Middle frontal gyrus (tissue), 1 donor: Measurements from ENCODE around the gene NUDT2.
"Not testable (repeated sequence)": the region's sequence is repeated elsewhere in the genome, so short reads cannot be mapped to it uniquely, and the experiment has no call there.

Source experiments
- DNase-seq: peaks from one replicate; pipeline ENCODE4 v3.0.0-alpha.2; 2015; ENCODE audit warnings: low spot score; ENCODE audit errors: extremely low spot score

Gene NUDT2

DNA sequence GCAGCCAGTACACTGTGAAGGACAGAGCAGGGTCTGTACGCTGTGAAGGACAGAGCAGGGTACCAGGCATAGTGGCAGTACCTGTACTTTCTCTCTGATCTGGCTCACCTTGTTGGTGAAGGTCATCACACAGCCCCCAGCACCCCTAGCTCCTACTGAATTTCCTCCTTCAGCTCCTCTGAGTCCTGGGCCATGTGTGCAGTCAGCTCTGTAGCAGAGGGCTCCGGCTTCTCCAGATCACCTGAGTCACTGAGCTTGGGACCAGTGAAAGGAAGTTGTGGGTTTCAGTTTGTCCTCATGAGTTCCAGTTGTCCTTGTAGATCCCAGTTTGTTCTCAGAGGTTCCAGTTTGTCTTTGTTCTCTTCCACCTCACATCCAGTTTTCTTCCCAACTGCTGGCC is 5.5 kb downstream of the NUDT2 start:
- DNase-seq, result no peak

DNA sequence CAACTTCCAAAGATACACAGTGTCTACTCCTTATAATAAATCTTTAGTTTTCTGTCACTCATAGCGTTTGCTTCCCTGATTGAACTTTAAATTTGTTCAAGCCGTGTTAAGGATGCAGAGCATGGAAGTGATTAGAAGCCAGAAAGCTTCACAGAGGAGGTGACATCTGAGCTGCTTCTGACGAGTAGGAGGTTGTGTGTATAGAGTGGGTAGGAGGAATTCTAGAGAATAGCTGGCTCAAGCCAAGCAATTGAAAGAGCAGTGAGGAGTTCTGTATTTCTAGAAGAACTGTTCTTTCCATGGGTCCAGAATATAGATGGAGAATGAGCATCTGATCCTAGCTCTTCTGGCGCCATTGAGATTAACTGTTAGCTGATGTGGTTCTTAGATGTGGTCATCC is 6.0 kb downstream of the NUDT2 start:
- peak; percentile 56 for DNase-seq

DNA sequence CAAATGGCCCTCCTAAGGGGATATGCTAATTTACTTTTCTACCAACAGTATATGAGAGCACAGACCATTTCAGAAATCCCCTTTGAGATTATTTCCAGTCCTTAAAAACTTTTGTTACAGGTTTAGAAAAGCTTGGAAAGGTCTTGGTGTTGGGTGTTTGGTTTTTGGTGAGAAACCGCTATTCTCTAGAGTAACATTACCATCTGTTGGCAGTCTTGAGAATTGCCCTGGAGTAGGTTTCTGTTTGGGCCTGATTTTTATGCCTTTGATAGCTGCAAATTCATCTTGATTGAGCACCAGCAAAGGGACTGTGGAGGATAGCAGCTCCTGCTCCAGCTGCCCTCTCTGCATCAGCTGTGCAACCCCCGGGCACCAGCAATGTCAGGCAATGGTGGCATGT is 8.0 kb downstream of the NUDT2 start:
- DNase-seq, result no peak

DNA sequence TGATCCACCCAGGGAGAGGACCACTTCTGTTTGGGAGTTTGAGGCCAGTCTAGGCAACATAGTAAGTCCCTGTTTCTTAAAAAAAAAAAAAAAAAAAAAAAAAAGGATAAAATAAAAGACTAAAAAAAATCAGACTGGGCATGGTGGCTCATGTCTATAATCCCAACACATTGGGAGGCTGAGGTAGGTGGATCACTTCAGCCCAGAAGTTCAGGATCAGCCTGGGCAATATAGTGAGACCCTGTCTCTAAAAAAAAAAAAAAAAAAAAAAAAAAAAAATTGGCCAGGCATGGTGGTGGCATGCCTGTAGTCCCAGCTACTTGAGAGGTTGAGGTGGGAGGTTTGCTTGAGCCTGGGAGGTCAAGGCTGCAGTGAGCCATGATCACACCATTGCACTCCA is 8.7 kb downstream of the NUDT2 start:
- not testable (repeated sequence) for DNase-seq

DNA sequence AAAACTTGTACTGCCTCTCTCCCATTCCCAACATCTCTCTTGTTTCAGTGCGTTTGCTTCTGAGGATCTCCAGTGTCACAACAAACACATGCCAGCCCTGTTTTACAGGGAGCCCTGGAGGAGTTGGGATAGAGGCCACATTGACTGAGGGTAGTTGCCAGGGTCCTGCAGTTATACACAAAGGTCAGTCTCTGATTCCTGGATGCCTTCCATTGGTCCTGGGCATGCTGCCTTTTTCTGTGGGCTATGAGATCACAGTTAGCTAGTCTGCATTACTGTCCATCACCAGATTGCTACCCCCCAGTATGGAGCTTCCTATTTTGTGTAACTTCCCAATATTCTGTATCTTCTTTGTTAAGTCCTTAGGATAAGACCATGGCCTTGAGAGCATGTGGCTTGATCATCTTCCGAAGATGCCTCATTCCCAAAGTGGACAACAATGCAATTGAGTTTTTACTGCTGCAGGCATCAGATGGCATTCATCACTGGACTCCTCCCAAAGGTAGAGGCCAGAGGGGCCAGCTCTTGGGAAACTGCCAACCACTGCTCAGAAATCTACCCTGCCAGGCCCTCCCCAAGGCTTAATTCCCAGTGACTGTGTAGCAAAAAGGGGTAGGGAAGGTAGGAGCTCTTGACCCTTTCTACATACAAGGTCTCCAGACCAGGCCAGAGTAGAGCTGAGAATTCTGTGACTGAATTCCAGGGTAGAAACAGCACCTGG is 9.5 kb downstream of the NUDT2 start:
- DNase-seq, result no peak

DNA sequence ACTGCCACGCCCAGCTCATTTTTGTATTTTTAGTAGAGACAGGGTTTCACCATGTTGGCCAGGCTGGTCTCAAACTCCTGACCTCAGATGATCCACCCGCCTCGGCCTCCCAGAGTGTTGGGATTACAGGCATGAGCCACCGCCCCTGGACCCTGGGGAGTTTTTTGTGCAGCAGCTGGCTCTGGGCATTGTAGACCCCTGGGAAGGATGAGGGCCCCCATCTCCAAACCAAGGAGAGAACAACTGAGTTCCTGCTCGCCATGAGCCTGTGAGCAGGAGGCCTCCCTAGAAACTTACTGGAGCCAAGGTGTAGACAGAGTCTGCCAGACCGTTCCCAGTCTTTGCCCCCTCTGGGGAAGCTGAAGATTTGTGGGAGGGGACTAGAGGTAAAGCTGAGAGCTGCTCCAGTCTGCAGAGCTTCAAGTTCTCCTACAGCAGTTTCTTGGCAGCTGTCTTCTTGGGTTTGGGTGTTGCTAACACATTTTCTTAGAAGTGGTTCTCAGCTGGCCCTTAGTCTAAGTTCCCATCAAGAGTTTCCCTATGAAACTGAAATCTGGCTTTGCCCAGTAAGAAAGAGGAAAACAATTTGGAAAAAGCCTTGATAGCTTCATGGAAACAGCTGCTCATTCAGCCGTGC is 12.4 kb downstream of the NUDT2 start:
- DNase-seq, result no peak

DNA sequence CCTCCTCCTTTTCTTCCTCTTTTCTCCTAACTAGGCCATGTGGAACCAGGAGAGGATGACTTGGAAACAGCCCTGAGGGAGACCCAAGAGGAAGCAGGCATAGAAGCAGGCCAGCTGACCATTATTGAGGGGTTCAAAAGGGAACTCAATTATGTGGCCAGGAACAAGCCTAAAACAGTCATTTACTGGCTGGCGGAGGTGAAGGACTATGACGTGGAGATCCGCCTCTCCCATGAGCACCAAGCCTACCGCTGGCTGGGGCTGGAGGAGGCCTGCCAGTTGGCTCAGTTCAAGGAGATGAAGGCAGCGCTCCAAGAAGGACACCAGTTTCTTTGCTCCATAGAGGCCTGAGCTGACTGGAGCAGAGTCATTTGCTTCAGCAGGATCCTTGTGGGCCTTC is 13.7 kb downstream of the NUDT2 start:
- peak; percentile 46 for DNase-seq

DNA sequence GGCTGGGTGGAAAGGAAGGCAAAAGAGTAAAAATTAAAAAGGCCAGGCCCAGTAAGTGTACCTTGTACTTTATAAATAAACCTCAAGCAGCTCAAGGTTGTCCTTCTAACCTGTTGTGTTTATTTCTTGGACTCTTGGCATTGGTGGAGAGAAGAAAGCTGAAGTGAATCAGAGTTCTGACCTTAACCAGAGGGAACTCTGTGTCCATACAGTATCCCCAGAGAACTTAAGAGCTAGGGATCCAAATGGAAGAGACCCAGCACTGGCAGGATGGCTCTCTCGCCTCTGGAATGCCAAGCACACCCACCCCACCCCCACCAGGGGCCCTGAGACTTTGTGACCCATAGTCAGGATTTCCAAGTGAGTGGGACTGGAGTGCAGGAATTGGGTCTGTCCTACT is 14.2 kb downstream of the NUDT2 start:
- DNase-seq, result no peak

DNA sequence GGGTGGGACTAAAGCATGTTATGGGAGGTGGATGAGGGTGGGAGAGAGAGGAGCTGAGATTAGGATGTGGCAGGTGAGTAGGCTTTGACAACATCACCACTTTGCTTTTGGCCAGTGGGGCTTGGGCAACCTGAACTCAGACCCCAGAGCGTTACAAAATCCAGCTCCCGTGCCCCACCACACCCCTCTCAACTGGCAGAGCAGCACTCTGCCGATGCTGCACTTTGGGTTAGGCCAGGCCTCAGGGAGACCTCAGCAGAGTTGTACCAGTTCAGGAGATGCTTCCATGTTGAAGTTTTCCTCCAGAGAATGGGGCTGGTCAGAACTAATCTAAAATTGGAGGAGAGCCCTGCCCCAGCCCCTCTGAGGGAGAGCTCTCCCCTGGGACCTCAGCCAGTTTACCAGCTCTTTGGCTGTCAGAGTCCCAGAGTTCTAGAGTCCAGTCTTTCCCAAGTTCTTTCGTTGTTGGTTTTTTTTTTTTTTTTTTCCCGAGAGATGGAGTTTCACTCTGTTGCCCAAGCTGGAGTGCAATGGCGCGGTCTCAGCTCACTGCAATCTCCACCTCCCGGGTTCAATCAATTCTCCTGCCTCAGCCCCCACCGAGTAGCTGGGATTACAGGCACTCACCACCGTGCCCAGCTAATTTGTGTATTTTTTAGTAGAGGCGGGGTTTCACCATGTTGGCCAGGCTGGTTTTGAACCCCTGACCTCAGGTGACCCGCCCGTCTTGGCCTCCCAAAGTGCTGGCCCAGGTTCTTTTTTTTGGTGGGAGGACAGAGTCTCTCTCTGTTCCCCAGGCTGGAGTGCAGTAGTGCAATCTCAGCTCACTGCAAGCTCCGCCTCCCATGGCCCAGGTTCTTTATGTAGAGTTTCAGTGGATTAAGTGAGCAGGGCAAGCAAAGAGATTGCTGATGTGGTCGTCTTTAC is 17.8 kb downstream of the NUDT2 start:
- no peak for DNase-seq

DNA sequence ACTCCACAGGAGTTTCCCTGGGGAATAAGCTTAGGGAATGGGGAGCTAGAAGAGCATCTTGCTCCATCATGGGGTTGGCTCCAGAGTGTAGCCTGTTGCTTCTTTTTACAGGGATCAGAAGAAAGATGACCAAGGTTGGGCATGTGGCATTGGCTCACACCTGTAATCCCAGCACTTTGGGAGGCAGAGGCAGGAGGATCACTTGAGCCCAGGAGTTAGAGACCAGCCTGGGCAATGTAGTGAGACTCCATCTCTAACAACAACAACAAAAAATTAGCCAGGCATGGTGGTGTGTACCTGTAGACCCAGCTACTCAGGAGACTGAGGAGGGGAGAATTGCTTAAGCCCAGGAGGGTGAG is 18.4 kb downstream of the NUDT2 start:
- no peak for DNase-seq

DNA sequence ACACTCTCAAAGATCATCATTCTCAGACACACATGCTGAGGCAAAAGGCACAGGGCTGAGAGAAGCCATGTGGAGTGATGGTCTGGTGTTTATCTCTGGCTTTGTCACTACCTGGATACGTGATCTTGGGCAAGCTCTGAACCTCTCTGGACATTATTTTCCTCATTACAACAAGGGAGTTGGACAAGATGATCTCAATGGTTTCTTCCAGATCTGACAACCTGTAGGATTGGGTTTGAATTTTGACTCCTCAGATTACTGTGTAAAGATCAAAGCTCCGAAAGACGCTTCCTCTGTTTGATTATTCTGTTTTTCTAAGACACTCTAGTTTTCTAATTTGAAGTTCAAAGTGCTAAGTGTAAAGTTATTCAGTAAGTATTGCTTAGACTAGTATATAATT is 20.0 kb downstream of the NUDT2 start:
- DNase-seq, result no peak

DNA sequence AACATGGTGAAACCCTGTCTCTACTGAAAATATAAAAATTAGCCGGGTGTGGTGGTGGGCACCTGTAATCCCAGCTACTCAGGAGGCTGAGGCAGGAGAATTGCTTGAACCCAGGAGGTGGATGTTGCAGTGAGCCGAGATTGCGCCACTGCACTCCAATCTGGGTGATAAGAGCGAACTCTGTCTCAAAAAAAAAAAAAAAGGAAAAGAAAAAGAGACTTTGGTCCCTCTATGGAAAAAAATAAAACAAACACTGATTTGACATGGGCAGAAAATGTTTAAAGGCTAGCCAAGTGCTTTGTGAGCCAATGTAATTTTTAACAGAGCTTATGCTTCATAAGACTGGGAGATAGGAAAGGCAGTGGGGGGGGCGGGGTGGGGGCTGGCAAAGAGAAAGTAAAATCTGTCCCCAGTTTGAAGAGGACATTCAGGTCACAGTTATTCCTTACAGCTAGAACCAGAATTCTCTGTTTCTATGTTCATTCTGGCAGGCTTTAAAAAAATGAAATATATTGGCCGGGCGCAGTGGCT is 22.8 kb downstream of the NUDT2 start:
- not testable (repeated sequence) for DNase-seq

DNA sequence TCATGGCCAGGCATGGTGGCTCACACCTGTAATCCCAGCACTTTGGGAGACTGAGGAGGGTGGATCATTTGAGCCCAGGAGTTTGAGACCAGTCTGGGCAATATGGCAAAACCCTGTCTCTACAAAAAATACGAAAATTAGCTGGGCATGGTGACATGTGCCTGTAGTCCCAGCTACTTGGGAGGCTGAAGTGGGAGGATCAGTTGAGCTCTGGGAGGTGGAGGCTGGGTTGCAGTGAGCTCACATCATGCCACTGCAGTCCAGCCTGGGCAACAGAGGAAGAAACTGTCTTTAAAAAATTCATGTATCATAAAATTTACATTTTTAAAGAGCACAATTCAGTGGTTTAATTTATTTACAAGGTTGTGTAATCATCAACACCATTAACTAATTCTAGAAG is 23.6 kb downstream of the NUDT2 start:
- not testable (repeated sequence) for DNase-seq

DNA sequence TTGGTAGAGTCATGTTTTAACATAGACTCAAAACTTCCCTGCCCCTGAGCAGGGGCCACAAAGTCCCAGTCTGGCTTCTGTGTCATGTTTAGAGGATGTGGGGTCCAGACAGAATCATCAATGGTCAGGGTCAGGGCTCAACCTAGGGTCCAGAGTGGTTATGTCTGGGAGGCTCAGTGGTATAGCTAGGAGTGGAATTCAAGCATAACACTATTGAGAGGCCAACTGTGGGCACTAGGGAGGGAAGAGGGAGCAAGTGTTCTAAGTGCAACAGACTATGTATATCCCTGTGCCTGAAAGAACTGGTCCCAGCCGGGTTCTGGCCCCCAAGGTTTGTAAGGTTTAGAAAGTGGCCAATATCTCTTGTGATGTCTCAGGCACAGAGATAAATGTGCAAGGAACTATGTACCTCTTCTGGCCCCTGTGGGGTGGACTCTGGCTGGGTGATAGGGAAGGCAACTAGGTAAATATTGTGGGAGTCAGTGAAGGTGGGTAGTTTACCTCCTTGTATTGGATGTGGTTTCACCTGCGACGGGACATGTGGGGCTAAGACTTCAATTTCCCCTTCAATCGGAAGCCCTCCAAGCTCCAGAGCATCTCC is 33.3 kb downstream of the NUDT2 start:
- no peak for DNase-seq

DNA sequence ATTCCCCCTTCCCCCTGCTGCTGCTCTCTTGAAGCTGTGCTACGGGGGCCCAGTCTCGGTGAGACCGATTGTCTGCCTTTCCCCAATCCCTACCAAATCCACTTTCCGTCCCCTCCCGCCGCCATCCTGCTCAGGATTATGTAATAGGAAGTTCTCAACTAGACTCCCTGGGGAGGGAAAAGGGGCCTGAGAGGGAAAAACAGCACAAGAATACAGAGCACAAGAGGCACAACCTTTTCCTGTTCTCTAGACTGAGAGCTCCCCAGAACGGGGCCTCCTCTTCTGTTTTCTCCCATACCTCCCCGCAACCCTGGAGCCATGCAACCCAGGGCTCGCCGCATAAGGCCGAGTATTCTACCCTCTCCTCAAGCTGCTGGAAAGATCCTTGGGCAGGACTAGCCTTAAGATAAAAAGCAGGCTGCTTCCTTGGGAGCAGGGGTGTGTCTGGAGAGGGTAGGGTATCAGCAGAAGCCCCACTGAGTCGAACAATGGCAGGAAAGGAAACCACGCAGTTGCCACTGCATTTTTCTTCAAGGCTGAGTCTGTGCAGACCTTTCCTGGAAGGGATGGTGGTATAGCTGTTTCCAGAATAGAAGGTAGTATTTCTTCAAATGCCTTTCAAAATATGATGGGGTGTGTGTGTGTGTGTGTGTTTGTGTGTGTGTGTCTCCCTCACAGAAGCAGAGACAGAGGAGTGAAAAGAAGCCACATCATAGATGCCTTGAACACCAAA is 34.4 kb downstream of the NUDT2 start:
- no peak for DNase-seq

DNA sequence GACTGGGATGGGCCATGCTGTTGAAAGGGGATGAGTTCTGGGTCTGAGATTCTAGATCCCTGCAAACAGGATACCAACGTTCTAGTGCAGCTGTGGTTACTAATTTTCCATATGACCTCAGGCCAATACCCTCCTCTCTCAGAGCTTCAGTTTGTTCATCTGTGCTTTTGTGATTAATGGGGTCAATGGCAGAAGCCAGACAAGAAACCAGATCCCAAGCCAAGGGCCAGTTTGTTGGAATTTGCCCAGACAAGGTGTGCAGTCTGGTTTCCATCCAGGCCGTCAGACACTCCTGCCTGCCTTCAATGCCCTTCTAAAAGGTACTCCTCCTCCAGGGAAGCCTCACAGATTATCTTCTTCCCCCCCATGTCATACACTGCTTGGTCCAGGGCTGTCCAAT is 35.9 kb downstream of the NUDT2 start:
- DNase-seq, result no peak

DNA sequence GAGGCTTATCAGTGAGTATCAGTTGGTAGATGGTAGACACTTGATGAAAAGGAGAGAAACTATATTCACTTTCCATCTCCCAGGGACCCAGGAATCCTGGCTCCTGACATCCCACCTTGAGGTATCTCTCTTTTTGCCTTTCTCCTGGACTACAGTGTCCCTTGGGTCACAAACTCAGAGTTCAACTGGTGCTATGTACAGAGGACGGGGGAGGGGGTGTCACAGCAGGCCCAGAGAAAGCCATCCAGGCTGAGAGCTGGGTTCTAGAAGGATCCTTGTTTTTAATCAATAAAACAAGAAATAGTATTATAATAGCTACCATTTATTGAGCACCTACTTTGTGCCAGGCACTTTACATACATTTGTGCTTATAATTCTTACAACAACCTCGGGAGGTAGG is 37.0 kb downstream of the NUDT2 start:
- no peak for DNase-seq

DNA sequence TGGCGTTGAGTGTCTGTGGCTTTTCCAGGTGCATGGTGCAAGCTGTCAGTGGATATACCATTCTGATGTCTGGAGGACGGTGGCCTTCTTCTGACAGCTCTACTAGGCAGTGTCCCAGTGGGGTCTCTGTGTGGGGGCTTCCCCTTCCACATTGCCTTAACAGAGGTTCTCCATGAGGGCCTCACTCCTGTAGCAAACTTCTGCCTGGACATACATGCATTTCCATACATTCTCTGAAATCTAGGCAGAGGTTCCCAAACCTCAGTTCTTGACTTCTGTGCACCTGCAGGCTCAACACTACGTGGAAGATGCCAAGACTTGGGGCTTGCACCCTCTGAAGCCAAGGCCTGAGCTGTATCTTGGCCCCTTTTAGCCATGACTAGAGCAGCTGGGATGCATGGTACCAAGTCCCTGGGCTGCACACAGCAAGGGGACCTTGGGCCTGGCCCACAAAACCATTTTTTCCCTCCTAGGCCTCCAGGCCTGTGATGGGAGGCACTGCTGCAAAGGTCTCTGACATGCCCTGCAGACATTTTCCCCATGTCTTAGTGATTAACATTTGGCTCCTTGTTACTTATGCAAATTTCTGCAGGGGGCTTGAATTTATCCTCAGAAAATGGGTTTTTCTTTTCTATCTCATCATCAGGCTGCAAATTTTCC is 38.5 kb downstream of the NUDT2 start:
- DNase-seq, result not testable (repeated sequence)

DNA sequence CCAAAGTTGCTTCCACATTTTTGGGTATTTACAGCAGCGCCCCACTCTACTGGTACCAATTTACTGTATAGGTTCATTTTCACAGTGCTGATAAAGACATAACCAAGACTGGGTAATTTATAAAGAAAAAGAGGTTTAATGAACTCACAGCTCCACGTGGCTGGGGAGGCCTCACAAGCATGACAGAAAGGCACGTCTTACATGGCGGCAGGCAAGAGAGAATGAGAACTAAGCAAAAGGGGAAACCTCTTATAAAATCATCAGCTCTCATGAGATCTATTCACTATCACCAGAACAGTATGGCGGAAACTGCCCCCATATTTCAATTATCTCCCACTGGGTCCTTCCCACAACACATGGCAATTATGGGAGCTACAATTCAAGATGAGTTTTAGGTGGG is 39.4 kb downstream of the NUDT2 start:
- DNase-seq, result not testable (repeated sequence)

DNA sequence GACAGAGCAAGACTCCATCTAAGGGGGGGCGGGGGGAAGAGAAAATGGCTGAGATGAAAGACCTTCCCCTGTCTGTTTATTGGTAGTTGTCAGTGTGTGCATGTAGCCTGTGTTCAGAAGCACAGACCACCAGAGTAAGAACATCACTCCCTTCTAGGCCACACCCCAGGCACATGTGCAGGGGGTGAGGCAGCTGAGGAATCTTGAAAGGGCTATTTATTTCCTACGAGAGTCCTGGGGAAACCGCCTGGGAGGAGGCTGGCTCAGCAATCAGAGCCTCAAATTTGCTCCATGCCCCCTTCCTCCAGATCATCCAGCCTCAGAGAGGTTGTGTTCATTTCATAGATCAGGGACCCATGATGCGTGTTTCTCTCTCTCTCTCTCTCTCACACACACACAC is 40.3 kb downstream of the NUDT2 start:
- DNase-seq, result no peak
